M059J (cell line): ENCODE measurements around the gene MRFAP1L1. TPM values are rescaled to one million over a fixed set of nuclear protein-coding genes. Genes with fewer than 3 reads are reported as not detected.

Experiments used
- DNase-seq: peaks from one replicate; pipeline ENCODE4 v3.0.0-alpha.2; 2012; ENCODE audit warnings: low read depth
- total RNA-seq: library from RNA; depleted of rRNA; stranded (reverse); fragments of >200 nt; shearing (Covaris generic); gene quantifications from 2 replicates; pipeline ENCODE4 v1.2.3, GENCODE V29; 2014; rRNA removed

Gene MRFAP1L1
- total RNA-seq, 1 experiment from 2014 or later: 81.2 TPM

GRCh38 chr4:6660430-6660829, 49.2 kb downstream of the MRFAP1L1 start:
- DNase-seq: no peak

DNA sequence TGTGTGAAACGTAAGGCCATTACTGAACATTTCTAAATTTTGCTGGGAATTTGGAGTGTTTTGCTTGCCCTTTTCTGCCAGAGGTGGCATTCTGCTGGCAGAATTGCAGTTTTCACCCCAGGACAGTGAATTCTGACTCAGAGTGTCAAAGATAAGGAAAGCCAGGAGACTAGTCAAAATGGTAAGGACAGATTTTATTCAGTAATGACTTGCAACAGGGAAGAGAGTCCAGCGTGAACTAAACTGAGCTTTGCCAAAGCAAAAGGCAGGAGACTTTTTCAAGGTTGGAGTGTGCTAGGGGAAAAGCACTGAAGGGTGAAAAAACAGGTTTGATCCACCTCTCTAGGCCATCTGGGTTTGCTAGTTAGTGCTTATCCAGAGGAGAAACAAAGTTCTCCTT, 49.8 kb downstream of the MRFAP1L1 start:
- DNase-seq: no peak

DNA sequence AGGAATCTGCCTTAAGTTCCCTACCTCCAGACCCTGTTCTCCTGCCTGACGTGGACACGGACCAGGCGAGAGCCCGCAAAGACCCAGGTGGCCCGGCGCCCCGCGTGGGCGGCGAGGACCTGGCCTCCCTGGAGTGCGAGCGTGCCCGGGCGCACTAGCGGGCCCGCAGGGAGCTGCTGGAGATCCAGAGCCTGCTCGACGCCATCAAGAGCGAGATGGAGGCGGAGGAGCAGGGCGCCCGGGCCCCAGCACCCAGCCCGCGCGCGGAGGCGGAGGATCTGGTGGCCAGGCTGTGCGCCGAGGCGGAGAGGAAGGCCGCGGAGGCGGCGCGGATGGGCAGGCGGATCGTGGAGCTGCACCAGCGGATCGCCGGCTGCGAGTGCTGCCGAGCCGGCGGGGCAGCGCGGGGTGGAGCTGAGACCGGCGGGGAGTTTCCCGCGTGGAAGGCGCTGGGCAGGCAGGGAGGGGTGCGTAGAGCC, 51.0 kb downstream of the MRFAP1L1 start:
- DNase-seq: no peak

DNA sequence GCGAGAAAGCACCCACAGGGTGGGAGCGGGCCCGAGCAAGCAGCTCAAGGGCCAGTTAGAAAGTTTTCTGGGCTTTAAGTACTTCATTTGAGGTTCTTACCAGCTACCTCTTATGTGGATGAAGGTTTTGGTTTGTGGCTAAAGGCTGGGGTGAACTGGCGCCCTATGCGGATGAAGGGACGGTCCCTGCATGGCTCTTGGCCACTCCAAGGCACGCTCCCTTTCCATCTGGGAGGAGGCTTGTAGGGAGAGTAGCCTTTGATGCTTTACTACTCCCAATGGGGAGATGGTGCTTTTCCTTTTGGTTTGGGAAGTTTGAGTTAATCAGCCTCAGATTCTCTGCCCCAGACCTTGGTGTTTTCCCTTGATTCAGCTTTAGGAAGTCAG, 51.5 kb downstream of the MRFAP1L1 start:
- no peak for DNase-seq

Other genes starting within 250 kb of the MRFAP1L1 start
- gene PPP2R2C, start 237.3 kb downstream of the MRFAP1L1 start, total RNA-seq: 0.17 TPM in 1 of 2 replicates, not detected in the other
- 22.2 and 28.8 TPM in 2 replicates for gene MAN2B2, start 134.7 kb downstream of the MRFAP1L1 start, total RNA-seq
- 121 and 163 TPM in 2 replicates for gene MRFAP1, start 69.2 kb downstream of the MRFAP1L1 start, total RNA-seq
- gene S100P, start 16.0 kb downstream of the MRFAP1L1 start, total RNA-seq: not detected in 2 replicates
- 15.4 and 18.9 TPM in 2 replicates for gene BLOC1S4, start 6.3 kb upstream of the MRFAP1L1 start, total RNA-seq
- gene KIAA0232, start 72.9 kb upstream of the MRFAP1L1 start, total RNA-seq: 14.3 and 18.5 TPM in 2 replicates
- 16.2 and 22.4 TPM in 2 replicates for gene TBC1D14, start 200.0 kb upstream of the MRFAP1L1 start, total RNA-seq